IMR-90 (cell line): ENCODE results near the gene PTPRN2. TPM values are rescaled to one million over a fixed set of nuclear protein-coding genes. Genes with fewer than 3 reads are reported as not detected.

Experiments used
- ATAC-seq: fragments of 200-7000 bp; cut with Tn5 transposase; 2 replicates; pipeline ENCODE4 v1.9.1; 2020; ENCODE audit warnings: low read depth, mild to moderate bottlenecking, moderate library complexity
- BruUV-seq: library from RNA; stranded (reverse); fragments of 400-500 nt; replicated peaks from 2 replicates; lab custom pipeline; 2021; lab: Mats Ljungman, UMichigan
- CTCF ChIA-PET: fragments of 300-600 bp; formaldehyde crosslinking; extraction: SDS; loops from one replicate; lab custom pipeline; 2021; ENCODE audit warnings: antibody characterized with exemption; lab: Yijun Ruan, JAX
- POLR2A ChIA-PET: fragments of 300-600 bp; sonication (Branson Sonifier 250); formaldehyde crosslinking; loops from one replicate; lab custom pipeline; 2022; ENCODE audit warnings: antibody characterized with exemption; ENCODE audit not compliant: unreplicated experiment; lab: Charles Lee
- DNase-seq: peaks from one replicate; pipeline ENCODE4 v3.0.0; 2013
- H2AFZ ChIP-seq: replicated peaks from 2 replicates; pipeline ENCODE3; 2013; ENCODE audit warnings: low read length, mild to moderate bottlenecking; ENCODE audit not compliant: poor library complexity
- H2AK5ac ChIP-seq: 2 replicates; pipeline ENCODE4 v1.6.1; 2013; ENCODE audit warnings: low read depth, low read length, inconsistent platforms
- H2AK9ac ChIP-seq: replicated peaks from 2 replicates; pipeline ENCODE3; 2013; ENCODE audit warnings: mild to moderate bottlenecking, low read depth, low read length, moderate library complexity; ENCODE audit not compliant: poor library complexity
- H2BK120ac ChIP-seq: 2 replicates; pipeline ENCODE4 v1.6.1; 2013; ENCODE audit warnings: low read depth, low read length, inconsistent platforms
- H2BK15ac ChIP-seq: 3 replicates; pipeline ENCODE4 v1.6.1; 2013; ENCODE audit warnings: low read depth, low read length, inconsistent platforms
- H2BK20ac ChIP-seq: 2 replicates; pipeline ENCODE4 v1.6.1; 2013; ENCODE audit warnings: low read depth, mild to moderate bottlenecking, inconsistent platforms, low read length, moderate library complexity
- H2BK5ac ChIP-seq: 2 replicates; pipeline ENCODE4 v1.6.1; 2013; ENCODE audit warnings: mild to moderate bottlenecking, low read depth, low read length, inconsistent platforms; ENCODE audit not compliant: poor library complexity, severe bottlenecking
- H3K14ac ChIP-seq: replicated peaks from 2 replicates; pipeline ENCODE4 v1.6.1; 2013; ENCODE audit warnings: low read depth, low read length, inconsistent platforms
- H3K18ac ChIP-seq: 2 replicates; pipeline ENCODE4 v1.6.1; 2013; ENCODE audit warnings: low read depth, low read length, control low read depth
- H3K23ac ChIP-seq: 2 replicates; pipeline ENCODE4 v1.6.1; 2013; ENCODE audit warnings: low read depth, low read length, inconsistent platforms
- H3K27ac ChIP-seq: 2 replicates; pipeline ENCODE4 v1.5.1; 2013; ENCODE audit warnings: mild to moderate bottlenecking, control low read depth, low read length; ENCODE audit not compliant: insufficient read depth
- H3K27me3 ChIP-seq: 2 replicates; pipeline ENCODE4 v1.6.1; 2013; ENCODE audit warnings: low read length; ENCODE audit not compliant: control insufficient read depth, insufficient read depth
- H3K36me3 ChIP-seq: 2 replicates; pipeline ENCODE4 v1.6.1; 2013; ENCODE audit warnings: low read length, mixed read lengths; ENCODE audit not compliant: control insufficient read depth, insufficient read depth
- H3K4ac ChIP-seq: 2 replicates; pipeline ENCODE4 v1.6.1; 2013; ENCODE audit warnings: low read depth, low read length, inconsistent platforms
- H3K4me1 ChIP-seq: 2 replicates; pipeline ENCODE4 v1.6.1; 2013; ENCODE audit warnings: low read length, mixed read lengths; ENCODE audit not compliant: control insufficient read depth, insufficient read depth
- H3K4me2 ChIP-seq: 2 replicates; pipeline ENCODE4 v1.6.1; 2013; ENCODE audit warnings: low read depth, mild to moderate bottlenecking, control low read depth, low read length, moderate library complexity
- H3K4me3 ChIP-seq: 2 replicates; pipeline ENCODE4 v1.5.1; 2013; ENCODE audit warnings: low read depth, mild to moderate bottlenecking, control low read depth, low read length, moderate library complexity; ENCODE audit not compliant: insufficient read depth
- H3K56ac ChIP-seq: 2 replicates; pipeline ENCODE4 v1.6.1; 2013; ENCODE audit warnings: low read length, inconsistent platforms; ENCODE audit not compliant: insufficient read depth; ENCODE audit errors: extremely low read depth
- H3K79me1 ChIP-seq, 2 experiments: 2 replicates each; pipeline ENCODE4 v1.6.1; 2013; ENCODE audit warnings: low read length in 2 of 2, inconsistent platforms in 1 of 2, low read depth in 1 of 2
- H3K9ac ChIP-seq: 2 replicates; pipeline ENCODE4 v1.6.1; 2013; ENCODE audit warnings: low read depth, low read length, control low read depth
- H3K9me1 ChIP-seq: 2 replicates; pipeline ENCODE4 v1.6.1; 2013; ENCODE audit warnings: low read length, inconsistent platforms; ENCODE audit not compliant: insufficient read depth
- H3K9me3 ChIP-seq: 2 replicates; pipeline ENCODE4 v1.6.1; 2013; ENCODE audit warnings: low read length; ENCODE audit not compliant: control insufficient read depth, insufficient read depth
- H4K20me1 ChIP-seq: 2 replicates; pipeline ENCODE4 v1.6.1; 2013; ENCODE audit warnings: low read length, inconsistent platforms; ENCODE audit not compliant: insufficient read depth
- H4K5ac ChIP-seq: 2 replicates; pipeline ENCODE4 v1.6.1; 2013; ENCODE audit warnings: mild to moderate bottlenecking, low read depth, low read length, control low read depth
- H4K8ac ChIP-seq, 2 experiments: 2 replicates each; pipeline ENCODE4 v1.6.1; 2013; ENCODE audit warnings: low read depth in 2 of 2, low read length in 2 of 2, control low read depth in 1 of 2, inconsistent platforms in 1 of 2
- H4K91ac ChIP-seq: 2 replicates; pipeline ENCODE4 v1.6.1; 2013; ENCODE audit warnings: low read depth, low read length, inconsistent platforms; ENCODE audit not compliant: insufficient read depth
- CTCF ChIP-seq: conservative IDR thresholded peaks from 2 replicates; pipeline ENCODE4 v1.5.1; 2012; ENCODE audit warnings: mild to moderate bottlenecking, low read depth, low read length, improper control_type of control experiment
- MAFK ChIP-seq: IDR thresholded peaks from 2 replicates; pipeline ENCODE4 v1.6.1; 2012; ENCODE audit warnings: low read depth, low read length, improper control_type of control experiment
- RCOR1 ChIP-seq: IDR thresholded peaks from 2 replicates; pipeline ENCODE4 v1.6.1; 2012; ENCODE audit warnings: mild to moderate bottlenecking, low read length, improper control_type of control experiment; ENCODE audit not compliant: insufficient replicate concordance
- SMC3 ChIP-seq: fragments of 150-350 bp; IDR thresholded peaks from 2 replicates; pipeline ENCODE4 v1.6.1; 2016; ENCODE audit warnings: low read depth, mild to moderate bottlenecking, antibody characterized with exemption, low read length, moderate library complexity
- WGBS, 2 experiments: methylation state at CpG; one replicate each; pipeline versions ENCODE4 v1.1.5 to v1.1.7; 2013; ENCODE audit warnings: missing lambda C conversion rate in 2 of 2; ENCODE audit not compliant: insufficient read length in 1 of 2; ENCODE audit errors: extremely low coverage in 2 of 2; 5-methylcytosine and 5-hydroxymethylcytosine counted together
- dilution Hi-C: fragments of 300-500 bp; cut with HindIII; formaldehyde crosslinking; loops from one replicate; pipeline ENCODE4 v1.14.3; 2018; ENCODE audit warnings: low sequenced_read_pairs; ENCODE audit not compliant: unreplicated experiment
- in situ Hi-C: fragments of 300-500 bp; cut with MboI; formaldehyde crosslinking; loops from 3 replicates; pipeline ENCODE4 v1.14.3; 2019; ENCODE audit warnings: low sequenced_read_pairs, inconsistent platforms, mixed read lengths
- intact Hi-C: fragments of 100-400 bp; cut with micrococcal nuclease; formaldehyde crosslinking; loops from 2 replicates; pipeline ENCODE4 v1.10.0; 2022
- polyA plus RNA-seq, 3 experiments: library from polyadenylated mRNA; depleted of rRNA; stranded (reverse); fragments of >200 nt; gene quantifications; 2 replicates each; pipeline ENCODE4 v1.2.3, GENCODE V29; 2012; ENCODE audit warnings: low replicate concordance in 1 of 3
- total RNA-seq: library from RNA; depleted of rRNA; stranded (reverse); fragments of >200 nt; gene quantifications from 2 replicates; pipeline ENCODE4 v1.2.3, GENCODE V29; 2012

Gene PTPRN2
- total and polyA plus RNA-seq, 2 of the 4 experiments (the other 2 are of a cell fraction): 0.03 TPM; not detected in 1

- no peak overlapping the region for H2BK120ac ChIP-seq
- H2AK5ac ChIP-seq: no peak overlapping the region
- no peak overlapping the region for H3K56ac ChIP-seq
- 83% methylated on average over 1 of the region's 9 CpGs; no CpG with 5 or more reads in 1 of the 2 experiments for WGBS, 2 experiments
- ATAC-seq (no peak), DNase-seq (no peak)
- dilution Hi-C loops: no loop called here
- no peak overlapping the region for H4K91ac ChIP-seq
- H3K27ac ChIP-seq: no peak overlapping the region
- H3K23ac ChIP-seq: no peak overlapping the region
- no peak overlapping the region for H4K8ac ChIP-seq
- H3K4ac ChIP-seq: no peak overlapping the region
- H3K27me3 ChIP-seq: no peaks in the 10 kb centered on the region
- H2BK15ac ChIP-seq: no peak overlapping the region
- no peaks in the 10 kb centered on the region for H4K20me1 ChIP-seq
- H3K4me3 ChIP-seq: no peak overlapping the region
- ChIA-PET POLR2A (interaction anchor here (0.6 kb wide), 1 partner anchor 196 kb away, joined by 5 read pairs; no protein-coding TSS in a partner anchor), CTCF (no interaction called here)
- no peak overlapping the region for H2AFZ ChIP-seq
- H3K79me1 ChIP-seq: no peaks in the 10 kb centered on the region
- in situ Hi-C loops: no loop called here
- no peak overlapping the region for H2AK9ac ChIP-seq
- H3K9me1 ChIP-seq: no peaks in the 10 kb centered on the region
- H4K5ac ChIP-seq: no peak overlapping the region
- H2BK20ac ChIP-seq: no peak overlapping the region
- no peaks in the 10 kb centered on the region for H3K36me3 ChIP-seq
- BruUV-seq: no TSS peak
- no peak overlapping the region for H2BK5ac ChIP-seq
- H3K4me1 ChIP-seq: no peaks in the 10 kb centered on the region
- no peak overlapping the region for H3K4me2 ChIP-seq
- intact Hi-C loops: no loop called here
- H3K9ac ChIP-seq: no peak overlapping the region
- TF ChIP-seq CTCF (no peak), MAFK (no peak), RCOR1 (no peak), SMC3 (no peak)
- no peak overlapping the region for H3K14ac ChIP-seq
- no peak overlapping the region for H3K18ac ChIP-seq
- peaks cover 31% of the 10 kb centered on the region for H3K9me3 ChIP-seq
Observed at GRCh38 chr7:158557441-158557755, 30.2 kb downstream of the PTPRN2 start.
